Ishikawa (cell line): ENCODE measurements around the gene PMEPA1.

ENCODE experiments used
- CEBPB ChIP-seq: IDR thresholded peaks from 2 replicates; pipeline ENCODE4 v1.6.1; 2012
- CREB1 ChIP-seq: IDR thresholded peaks from 2 replicates; pipeline ENCODE4 v1.6.1; 2012; ENCODE audit warnings: low read depth
- EGR1 ChIP-seq: IDR thresholded peaks from 2 replicates; pipeline ENCODE4 v1.6.1; 2012
- EP300 ChIP-seq: IDR thresholded peaks from 2 replicates; pipeline ENCODE4 v1.6.1; 2012; ENCODE audit warnings: borderline replicate concordance
- FOXM1 ChIP-seq: IDR thresholded peaks from 2 replicates; pipeline ENCODE4 v1.6.1; 2012; ENCODE audit warnings: low read depth, borderline replicate concordance
- MAX ChIP-seq: IDR thresholded peaks from 2 replicates; pipeline ENCODE4 v1.6.1; 2012
- NFIC ChIP-seq: IDR thresholded peaks from 2 replicates; pipeline ENCODE4 v1.6.1; 2012
- RAD21 ChIP-seq: IDR thresholded peaks from 2 replicates; pipeline ENCODE4 v1.6.1; 2012; ENCODE audit warnings: low read depth
- REST ChIP-seq: IDR thresholded peaks from 2 replicates; pipeline ENCODE4 v1.6.1; 2012; ENCODE audit warnings: low read depth, mild to moderate bottlenecking
- TAF1 ChIP-seq: IDR thresholded peaks from 2 replicates; pipeline ENCODE4 v1.6.1; 2012; ENCODE audit warnings: low read depth, mild to moderate bottlenecking
- TCF12 ChIP-seq: IDR thresholded peaks from 2 replicates; pipeline ENCODE4 v1.6.1; 2012; ENCODE audit warnings: low read depth
- TEAD4 ChIP-seq: IDR thresholded peaks from 2 replicates; pipeline ENCODE4 v1.6.1; 2012
- USF1 ChIP-seq: IDR thresholded peaks from 2 replicates; pipeline ENCODE4 v1.6.1; 2012
- YY1 ChIP-seq: IDR thresholded peaks from 2 replicates; pipeline ENCODE4 v1.6.1; 2012; ENCODE audit warnings: low read depth
- ZBTB7A ChIP-seq: IDR thresholded peaks from 2 replicates; pipeline ENCODE4 v1.6.1; 2012; ENCODE audit warnings: low read depth

Gene PMEPA1

GRCh38 chr20:57676589-57677583 is 32.9 kb downstream of the PMEPA1 start:
- TF ChIP-seq TAF1 (no peak), USF1 (no peak), TCF12 (no peak), ZBTB7A (no peak), FOXM1 (no peak), CEBPB (no peak), CREB1 (no peak)

GRCh38 chr20:57675773-57676172 is 34.0 kb downstream of the PMEPA1 start:
- TF ChIP-seq CREB1 (no peak), TEAD4 (no peak), USF1 (no peak), ZBTB7A (no peak)

- TF ChIP-seq REST: no peak
- no peak for TF ChIP-seq MAX
- no peak for TF ChIP-seq EP300
- no peak for TF ChIP-seq FOXM1
- TF ChIP-seq NFIC: no peak
- no peak for TF ChIP-seq YY1
- TF ChIP-seq EGR1: no peak
- TF ChIP-seq RAD21: no peak
- TF ChIP-seq USF1: no peak
- no peak for TF ChIP-seq CREB1
- TF ChIP-seq TCF12: no peak
- TF ChIP-seq ZBTB7A: no peak
- no peak for TF ChIP-seq TAF1
- TF ChIP-seq CEBPB: no peak
- no peak for TF ChIP-seq TEAD4
Observed at GRCh38 chr20:57672953-57673575, 36.8 kb downstream of the PMEPA1 start.

- TF ChIP-seq NFIC: no peak
- no peak for TF ChIP-seq CEBPB
- TF ChIP-seq MAX: no peak
- no peak for TF ChIP-seq ZBTB7A
- no peak for TF ChIP-seq FOXM1
- no peak for TF ChIP-seq REST
- no peak for TF ChIP-seq TEAD4
- no peak for TF ChIP-seq USF1
- TF ChIP-seq YY1: no peak
- TF ChIP-seq RAD21: no peak
- no peak for TF ChIP-seq TCF12
- TF ChIP-seq CREB1: no peak
- no peak for TF ChIP-seq EP300
- TF ChIP-seq EGR1: no peak
Observed at GRCh38 chr20:57672164-57672563, 37.7 kb downstream of the PMEPA1 start.

GRCh38 chr20:57671662-57672061 is 38.2 kb downstream of the PMEPA1 start:
- TF ChIP-seq CEBPB (peak; percentile 53; the same call in 1 of the 2 replicates), TCF12 (no peak), USF1 (no peak)
